ENCODE data around the gene SYT9.

The SYT9 gene

DNA sequence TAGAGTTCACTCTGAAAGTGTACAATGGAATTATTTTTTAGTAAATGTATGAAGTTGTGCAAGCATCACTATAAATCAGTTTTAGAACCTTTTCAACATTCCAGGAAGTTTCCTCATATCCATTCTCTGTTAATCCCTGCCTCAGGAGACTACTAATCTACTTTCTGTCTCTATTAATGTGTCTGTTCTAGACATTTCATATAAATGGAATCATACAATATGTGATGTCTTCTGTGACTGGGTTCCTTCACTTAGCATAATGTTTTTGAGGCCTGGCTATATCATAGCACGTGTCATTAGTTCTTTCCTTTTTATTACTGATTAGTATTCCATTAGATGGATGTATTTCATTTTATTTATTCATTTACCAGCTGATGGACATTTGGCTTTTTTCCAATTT is 17.1 kb downstream of the SYT9 start:
- Histone ChIP-seq H3K27ac (ENCODE audit: low read depth in 2 of 2, low read length in 2 of 2) (no peak overlapping the region), H3K36me3 (ENCODE audit: control insufficient read depth in 2 of 2, insufficient read depth in 2 of 2, low read length in 2 of 2) (no peaks in the 10 kb centered on the region), H3K9me3 (ENCODE audit: control insufficient read depth in 2 of 2, low read length in 2 of 2) (no peaks in the 10 kb centered on the region), H3K4me1 (ENCODE audit: control insufficient read depth in 2 of 2, insufficient read depth in 2 of 2, low read length in 2 of 2) (no peaks in the 10 kb centered on the region), H3K27me3 (ENCODE audit: control insufficient read depth in 2 of 2, insufficient read depth in 2 of 2, low read length in 2 of 2) (no peaks in the 10 kb centered on the region), H3K4me3 (ENCODE audit: low read length in 2 of 2) (no peak overlapping the region), H3K9ac (ENCODE audit: low read depth in 1 of 2, low read length in 2 of 2) (no peak overlapping the region)

DNA sequence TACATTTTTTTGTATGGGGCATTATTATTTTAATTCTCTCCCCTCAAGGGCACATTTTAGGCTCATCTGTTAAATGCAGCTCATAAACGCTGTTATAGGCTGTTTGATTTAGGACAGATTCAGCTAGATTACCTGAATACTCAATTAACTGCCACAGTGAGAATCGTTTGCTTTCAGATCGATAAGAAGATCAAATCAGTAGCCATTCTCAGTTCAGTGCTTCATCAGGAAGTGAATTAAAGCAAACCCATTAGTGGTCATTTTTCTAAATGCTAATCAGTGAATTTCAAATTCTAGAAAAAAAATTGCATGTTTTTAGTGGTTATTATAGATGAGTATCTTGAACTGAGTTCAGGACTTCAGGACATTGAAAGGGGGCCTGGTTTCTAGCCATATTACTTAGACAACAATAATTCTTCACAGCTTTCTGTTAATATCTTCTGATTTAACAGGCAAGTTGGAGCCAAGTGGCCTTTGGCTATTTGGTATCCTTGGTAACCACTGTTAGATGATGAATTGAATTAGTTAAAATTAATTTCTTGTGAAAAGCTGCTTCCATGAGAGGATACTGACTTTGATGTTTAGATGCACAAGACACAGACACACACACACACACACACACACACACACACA is 18.6 kb downstream of the SYT9 start:
- Histone ChIP-seq H3K36me3 (ENCODE audit: control insufficient read depth in 2 of 2, insufficient read depth in 2 of 2, low read length in 2 of 2) (no peaks in the 10 kb centered on the region), H3K27me3 (ENCODE audit: control insufficient read depth in 2 of 2, insufficient read depth in 2 of 2, low read length in 2 of 2) (no peaks in the 10 kb centered on the region), H3K9ac (ENCODE audit: low read depth in 1 of 2, low read length in 2 of 2) (no peak overlapping the region), H3K4me3 (ENCODE audit: low read length in 2 of 2) (no peak overlapping the region), H3K27ac (ENCODE audit: low read depth in 2 of 2, low read length in 2 of 2) (no peak overlapping the region), H3K4me1 (ENCODE audit: control insufficient read depth in 2 of 2, insufficient read depth in 2 of 2, low read length in 2 of 2) (no peaks in the 10 kb centered on the region), H3K9me3 (ENCODE audit: control insufficient read depth in 2 of 2, low read length in 2 of 2) (no peaks in the 10 kb centered on the region)

GRCh38 chr11:7272373-7272772 is 20.7 kb downstream of the SYT9 start:
- H3K4me3 ChIP-seq (ENCODE audit: low read length in 2 of 2): no peak overlapping the region
- no peaks in the 10 kb centered on the region for H3K9me3 ChIP-seq (ENCODE audit: control insufficient read depth in 2 of 2, low read length in 2 of 2)
- no peak overlapping the region for H3K9ac ChIP-seq (ENCODE audit: low read depth in 1 of 2, low read length in 2 of 2)
- H3K36me3 ChIP-seq (ENCODE audit: control insufficient read depth in 2 of 2, insufficient read depth in 2 of 2, low read length in 2 of 2): no peaks in the 10 kb centered on the region
- no peaks in the 10 kb centered on the region for H3K27me3 ChIP-seq (ENCODE audit: control insufficient read depth in 2 of 2, insufficient read depth in 2 of 2, low read length in 2 of 2)
- no peaks in the 10 kb centered on the region for H3K4me1 ChIP-seq (ENCODE audit: control insufficient read depth in 2 of 2, insufficient read depth in 2 of 2, low read length in 2 of 2)
- H3K27ac ChIP-seq (ENCODE audit: low read depth in 2 of 2, low read length in 2 of 2): no peak overlapping the region

DNA sequence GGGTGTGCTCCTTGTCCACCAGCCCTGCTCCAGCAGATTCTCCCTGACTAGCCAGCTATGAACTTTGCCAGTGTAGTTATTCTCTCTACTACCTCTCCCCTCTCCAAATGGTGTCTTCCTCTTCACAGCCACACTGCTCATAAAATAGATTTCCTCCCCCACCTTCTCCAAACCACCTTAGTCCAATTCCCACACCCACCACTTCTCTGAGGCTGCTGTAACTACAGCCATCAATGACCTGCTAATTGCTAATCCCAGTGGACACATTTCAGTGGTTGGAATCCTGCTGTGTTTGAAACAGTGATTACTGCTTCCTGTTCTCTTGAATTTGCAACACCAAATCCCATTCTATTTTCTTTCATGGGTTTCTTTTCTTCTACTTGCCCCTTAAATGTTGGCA is 23.4 kb downstream of the SYT9 start:
- H3K4me1 ChIP-seq (ENCODE audit: control insufficient read depth in 2 of 2, insufficient read depth in 2 of 2, low read length in 2 of 2): no peaks in the 10 kb centered on the region
- no peaks in the 10 kb centered on the region for H3K36me3 ChIP-seq (ENCODE audit: control insufficient read depth in 2 of 2, insufficient read depth in 2 of 2, low read length in 2 of 2)
- H3K27ac ChIP-seq (ENCODE audit: low read depth in 2 of 2, low read length in 2 of 2): no peak overlapping the region
- no peaks in the 10 kb centered on the region for H3K9me3 ChIP-seq (ENCODE audit: control insufficient read depth in 2 of 2, low read length in 2 of 2)
- no peak overlapping the region for H3K9ac ChIP-seq (ENCODE audit: low read depth in 1 of 2, low read length in 2 of 2)
- no peaks in the 10 kb centered on the region for H3K27me3 ChIP-seq (ENCODE audit: control insufficient read depth in 2 of 2, insufficient read depth in 2 of 2, low read length in 2 of 2)
- H3K4me3 ChIP-seq (ENCODE audit: low read length in 2 of 2): no peak overlapping the region

- no peaks in the 10 kb centered on the region for H3K27me3 ChIP-seq (ENCODE audit: control insufficient read depth in 2 of 2, insufficient read depth in 2 of 2, low read length in 2 of 2)
- no peak overlapping the region for H3K9ac ChIP-seq (ENCODE audit: low read depth in 1 of 2, low read length in 2 of 2)
- no peaks in the 10 kb centered on the region for H3K4me1 ChIP-seq (ENCODE audit: control insufficient read depth in 2 of 2, insufficient read depth in 2 of 2, low read length in 2 of 2)
- no peaks in the 10 kb centered on the region for H3K9me3 ChIP-seq (ENCODE audit: control insufficient read depth in 2 of 2, low read length in 2 of 2)
- H3K27ac ChIP-seq (ENCODE audit: low read depth in 2 of 2, low read length in 2 of 2): no peak overlapping the region
- no peak overlapping the region for H3K4me3 ChIP-seq (ENCODE audit: low read length in 2 of 2)
- no peaks in the 10 kb centered on the region for H3K36me3 ChIP-seq (ENCODE audit: control insufficient read depth in 2 of 2, insufficient read depth in 2 of 2, low read length in 2 of 2)
These were observed 26.7 kb downstream of the SYT9 start for GRCh38 chr11:7278314-7278917.

DNA sequence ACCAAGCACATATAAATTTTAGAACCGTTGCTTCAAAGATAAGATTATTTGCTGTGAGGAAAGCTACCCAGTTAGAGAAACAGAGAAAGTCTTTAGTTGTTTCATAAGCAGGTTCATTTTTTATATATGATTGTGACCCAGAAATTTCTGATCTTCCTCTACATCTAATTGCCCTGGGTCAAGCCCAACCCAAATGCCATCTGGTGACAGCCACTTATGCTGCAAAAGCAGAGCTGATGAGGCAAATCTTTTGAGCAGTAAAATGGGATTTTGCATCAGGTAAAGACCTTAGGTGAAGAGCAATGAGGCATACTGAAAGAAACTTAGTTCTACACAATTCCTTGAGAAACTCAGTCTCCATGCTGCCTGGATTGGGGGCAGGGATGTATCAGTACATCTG is 28.0 kb downstream of the SYT9 start:
- no peak overlapping the region for H3K27ac ChIP-seq (ENCODE audit: low read depth in 2 of 2, low read length in 2 of 2)
- H3K27me3 ChIP-seq (ENCODE audit: control insufficient read depth in 2 of 2, insufficient read depth in 2 of 2, low read length in 2 of 2): no peaks in the 10 kb centered on the region
- H3K9me3 ChIP-seq (ENCODE audit: control insufficient read depth in 2 of 2, low read length in 2 of 2): no peaks in the 10 kb centered on the region
- H3K36me3 ChIP-seq (ENCODE audit: control insufficient read depth in 2 of 2, insufficient read depth in 2 of 2, low read length in 2 of 2): no peaks in the 10 kb centered on the region
- H3K4me3 ChIP-seq (ENCODE audit: low read length in 2 of 2): no peak overlapping the region
- no peaks in the 10 kb centered on the region for H3K4me1 ChIP-seq (ENCODE audit: control insufficient read depth in 2 of 2, insufficient read depth in 2 of 2, low read length in 2 of 2)
- H3K9ac ChIP-seq (ENCODE audit: low read depth in 1 of 2, low read length in 2 of 2): no peak overlapping the region

DNA sequence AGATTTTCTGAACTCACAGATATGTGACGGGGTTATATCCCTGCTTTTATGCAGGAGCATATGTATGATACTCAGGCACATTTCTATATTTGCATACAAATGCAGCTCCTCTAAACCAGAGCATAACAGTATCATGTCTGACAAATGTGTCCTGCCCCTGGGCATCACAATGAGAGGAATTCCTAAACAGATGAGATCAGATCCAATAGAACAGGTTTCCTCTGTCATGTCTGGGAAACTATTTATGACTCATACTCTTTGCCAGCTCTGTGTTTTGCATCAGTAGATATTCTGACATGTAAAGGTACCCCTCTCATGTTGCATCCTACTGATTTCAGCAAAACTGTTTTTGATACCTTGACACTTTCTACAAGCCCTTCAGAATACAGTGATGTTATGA is 29.4 kb downstream of the SYT9 start:
- Histone ChIP-seq H3K9ac (ENCODE audit: low read depth in 1 of 2, low read length in 2 of 2) (no peak overlapping the region), H3K4me3 (ENCODE audit: low read length in 2 of 2) (no peak overlapping the region), H3K27me3 (ENCODE audit: control insufficient read depth in 2 of 2, insufficient read depth in 2 of 2, low read length in 2 of 2) (no peaks in the 10 kb centered on the region), H3K27ac (ENCODE audit: low read depth in 2 of 2, low read length in 2 of 2) (no peak overlapping the region), H3K9me3 (ENCODE audit: control insufficient read depth in 2 of 2, low read length in 2 of 2) (no peaks in the 10 kb centered on the region), H3K36me3 (ENCODE audit: control insufficient read depth in 2 of 2, insufficient read depth in 2 of 2, low read length in 2 of 2) (no peaks in the 10 kb centered on the region), H3K4me1 (ENCODE audit: control insufficient read depth in 2 of 2, insufficient read depth in 2 of 2, low read length in 2 of 2) (no peaks in the 10 kb centered on the region)

GRCh38 chr11:7281809-7282208 is 30.1 kb downstream of the SYT9 start:
- Histone ChIP-seq H3K9me3 (ENCODE audit: control insufficient read depth in 2 of 2, low read length in 2 of 2) (no peaks in the 10 kb centered on the region), H3K4me1 (ENCODE audit: control insufficient read depth in 2 of 2, insufficient read depth in 2 of 2, low read length in 2 of 2) (no peaks in the 10 kb centered on the region), H3K27me3 (ENCODE audit: control insufficient read depth in 2 of 2, insufficient read depth in 2 of 2, low read length in 2 of 2) (no peaks in the 10 kb centered on the region), H3K27ac (ENCODE audit: low read depth in 2 of 2, low read length in 2 of 2) (no peak overlapping the region), H3K36me3 (ENCODE audit: control insufficient read depth in 2 of 2, insufficient read depth in 2 of 2, low read length in 2 of 2) (no peaks in the 10 kb centered on the region), H3K4me3 (ENCODE audit: low read length in 2 of 2) (no peak overlapping the region), H3K9ac (ENCODE audit: low read depth in 1 of 2, low read length in 2 of 2) (no peak overlapping the region)

- H3K36me3 ChIP-seq (ENCODE audit: control insufficient read depth in 2 of 2, insufficient read depth in 2 of 2, low read length in 2 of 2): no peaks in the 10 kb centered on the region
- H3K9me3 ChIP-seq (ENCODE audit: control insufficient read depth in 2 of 2, low read length in 2 of 2): no peaks in the 10 kb centered on the region
- no peaks in the 10 kb centered on the region for H3K27me3 ChIP-seq (ENCODE audit: control insufficient read depth in 2 of 2, insufficient read depth in 2 of 2, low read length in 2 of 2)
- H3K4me3 ChIP-seq (ENCODE audit: low read length in 2 of 2): no peak overlapping the region
- H3K4me1 ChIP-seq (ENCODE audit: control insufficient read depth in 2 of 2, insufficient read depth in 2 of 2, low read length in 2 of 2): no peaks in the 10 kb centered on the region
- H3K9ac ChIP-seq (ENCODE audit: low read depth in 1 of 2, low read length in 2 of 2): no peak overlapping the region
- no peak overlapping the region for H3K27ac ChIP-seq (ENCODE audit: low read depth in 2 of 2, low read length in 2 of 2)
These were observed 34.5 kb downstream of the SYT9 start for GRCh38 chr11:7286178-7286577.

GRCh38 chr11:7291100-7291829 is 39.6 kb downstream of the SYT9 start:
- Histone ChIP-seq H3K36me3 (ENCODE audit: control insufficient read depth in 2 of 2, insufficient read depth in 2 of 2, low read length in 2 of 2) (no peaks in the 10 kb centered on the region), H3K9me3 (ENCODE audit: control insufficient read depth in 2 of 2, low read length in 2 of 2) (no peaks in the 10 kb centered on the region), H3K27ac (ENCODE audit: low read depth in 2 of 2, low read length in 2 of 2) (no peak overlapping the region), H3K9ac (ENCODE audit: low read depth in 1 of 2, low read length in 2 of 2) (no peak overlapping the region), H3K27me3 (ENCODE audit: control insufficient read depth in 2 of 2, insufficient read depth in 2 of 2, low read length in 2 of 2) (no peaks in the 10 kb centered on the region), H3K4me3 (ENCODE audit: low read length in 2 of 2) (no peak overlapping the region), H3K4me1 (ENCODE audit: control insufficient read depth in 2 of 2, insufficient read depth in 2 of 2, low read length in 2 of 2) (no peaks in the 10 kb centered on the region)

Measured in mucosa of rectum (tissue), 2 donors.